ENCODE results near the gene BEST1.
"Not testable (repeated sequence)": the region's sequence is repeated elsewhere in the genome, so short reads cannot be mapped to it uniquely, and the experiment has no call there.

The BEST1 gene

GRCh38 chr11:61978703-61979661, 28.8 kb downstream of the BEST1 start:
- DNase-seq = no peak

DNA sequence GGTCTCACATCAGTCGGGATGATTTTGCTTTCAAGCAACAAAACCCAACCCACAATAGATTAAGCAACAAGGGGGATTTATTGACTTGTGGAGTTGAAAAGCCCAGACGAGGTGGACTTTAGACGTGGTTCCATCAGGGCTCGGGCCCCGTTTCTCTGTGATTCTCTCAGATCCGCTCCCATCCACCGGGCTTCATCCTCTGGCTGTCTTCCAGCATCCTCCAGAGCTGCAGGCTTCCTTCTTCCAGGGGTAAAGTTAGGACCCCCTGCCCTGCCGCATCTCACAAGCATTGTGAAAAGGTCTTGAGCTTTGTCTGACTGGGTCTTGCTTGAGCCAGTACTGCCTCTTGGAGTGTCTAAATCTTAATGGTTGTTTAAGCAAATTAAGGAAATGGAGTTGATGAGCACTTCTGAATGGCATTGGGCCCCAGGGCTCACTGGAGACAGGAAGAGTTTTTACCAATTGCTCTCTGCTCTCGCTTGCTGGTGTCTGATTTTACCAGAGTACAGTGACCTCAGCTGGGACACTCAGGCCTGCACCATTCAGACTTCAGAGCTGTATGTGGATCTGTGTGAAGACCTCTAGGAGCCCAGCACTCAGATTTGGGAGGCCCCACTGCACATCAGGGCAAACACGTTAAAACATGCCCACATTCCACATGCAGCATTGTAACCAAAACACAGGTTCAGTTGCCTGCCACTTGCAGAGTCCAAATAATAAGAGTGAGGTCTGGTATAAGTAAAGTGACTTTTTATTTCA, 30.8 kb downstream of the BEST1 start:
- DNase-seq = no peak

DNA sequence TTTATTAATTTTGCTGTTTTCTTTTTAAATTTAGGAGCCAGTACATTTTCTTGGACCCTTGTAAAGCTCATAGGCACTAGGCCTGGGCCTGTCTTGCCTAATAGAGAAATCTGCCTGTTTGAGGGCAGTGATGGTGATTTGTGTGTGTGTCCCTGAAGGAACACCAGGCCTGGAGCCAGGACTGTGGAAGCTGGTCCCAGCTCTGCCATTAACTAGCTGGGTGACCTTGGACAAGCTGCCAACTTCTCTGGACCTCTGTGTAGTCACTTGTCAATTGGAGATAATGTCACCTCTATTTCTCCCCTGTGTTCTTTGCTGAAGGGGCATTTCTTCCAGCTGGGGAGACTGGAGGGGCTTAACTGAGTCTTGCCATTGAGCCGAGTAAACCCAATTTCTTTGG, 33.3 kb downstream of the BEST1 start:
- no peak for DNase-seq

GRCh38 chr11:61985869-61986268, 35.7 kb downstream of the BEST1 start:
- no peak for DNase-seq

DNA sequence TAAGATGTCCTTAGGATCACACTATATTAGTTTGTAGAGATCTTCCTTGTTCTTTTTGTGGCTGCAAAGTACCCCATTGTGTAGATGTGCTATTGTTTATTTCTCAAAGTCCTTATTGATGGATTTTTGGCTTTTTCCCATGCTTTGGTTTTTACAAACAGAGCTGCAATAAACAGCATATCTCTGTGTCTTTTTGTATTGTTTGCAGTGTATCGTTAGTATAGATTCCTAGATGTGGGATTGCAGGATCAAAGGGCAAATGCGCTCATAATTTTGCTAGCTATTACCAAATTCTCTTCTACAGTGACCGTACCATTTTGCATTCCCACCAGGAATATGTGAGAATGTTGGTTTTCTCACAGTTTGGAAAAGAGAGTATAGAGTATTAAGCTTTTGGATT, 44.8 kb downstream of the BEST1 start:
- DNase-seq = no peak

DNA sequence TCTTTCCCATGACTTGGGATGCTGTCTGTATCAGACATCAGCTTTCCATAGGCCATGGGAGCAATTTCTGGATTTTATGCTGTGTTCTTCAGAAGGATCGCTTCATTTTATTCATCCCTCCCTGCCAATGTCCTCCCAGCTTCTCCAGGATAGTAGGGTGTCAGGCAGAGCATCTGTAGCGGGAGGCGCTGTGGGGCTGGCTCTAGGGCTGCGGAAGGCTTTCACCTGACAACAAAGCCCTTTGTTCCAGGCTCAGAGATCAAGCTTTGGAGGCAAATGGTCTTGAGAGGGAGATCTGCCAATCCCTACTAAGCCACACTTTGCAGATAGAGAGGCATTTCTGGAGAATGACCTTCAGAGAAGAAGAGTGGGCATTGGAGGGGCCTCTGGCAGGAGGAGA, 46.8 kb downstream of the BEST1 start:
- DNase-seq = no peak

DNA sequence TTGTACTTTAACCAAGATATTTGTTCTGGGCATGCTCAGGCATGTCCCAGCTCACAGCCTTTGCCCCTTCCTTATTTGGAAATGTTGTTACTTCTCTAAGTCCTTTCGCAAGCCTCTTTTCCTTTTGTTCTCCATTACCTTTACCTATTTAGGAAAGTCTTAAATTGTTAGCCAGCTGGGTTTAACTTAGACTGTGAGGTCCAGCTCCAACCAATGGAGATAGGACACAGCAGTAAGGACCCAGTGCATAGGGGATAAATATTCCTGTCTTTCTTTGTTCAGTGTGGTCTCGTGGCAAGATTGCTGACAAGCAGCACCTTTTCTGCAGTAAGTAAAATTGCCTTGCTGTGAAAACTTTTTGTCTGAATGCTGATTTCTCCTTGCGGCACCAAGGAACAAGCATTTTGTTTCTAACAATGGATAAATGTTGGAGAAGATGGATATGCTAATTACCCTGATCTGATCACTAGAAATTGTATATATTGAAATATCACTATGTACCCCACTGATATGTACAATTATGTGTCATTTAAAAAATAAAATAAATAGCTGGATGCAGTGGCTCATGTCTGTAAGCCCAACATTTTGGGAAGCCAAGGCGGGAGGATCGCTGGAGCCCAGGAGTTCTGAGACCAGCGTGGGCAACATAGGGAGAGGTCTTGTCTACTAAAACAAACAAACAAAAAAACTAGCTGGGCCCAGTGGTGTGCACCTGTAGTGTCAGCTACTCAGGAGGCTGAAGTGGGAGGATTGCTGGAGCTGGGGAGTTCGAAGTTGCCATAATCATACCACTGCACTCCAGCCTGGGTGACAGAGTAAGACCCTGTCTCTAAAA, 49.2 kb downstream of the BEST1 start:
- DNase-seq = no peak

- DNase-seq = no peak
These were observed 50.6 kb downstream of the BEST1 start for GRCh38 chr11:62000539-62001446.

GRCh38 chr11:62001450-62002191, 51.5 kb downstream of the BEST1 start:
- peak; percentile 30 for DNase-seq

- not testable (repeated sequence) for DNase-seq
These were observed 52.1 kb downstream of the BEST1 start for GRCh38 chr11:62002283-62002682.

GRCh38 chr11:62004473-62004872, 54.3 kb downstream of the BEST1 start:
- DNase-seq = no peak

DNA sequence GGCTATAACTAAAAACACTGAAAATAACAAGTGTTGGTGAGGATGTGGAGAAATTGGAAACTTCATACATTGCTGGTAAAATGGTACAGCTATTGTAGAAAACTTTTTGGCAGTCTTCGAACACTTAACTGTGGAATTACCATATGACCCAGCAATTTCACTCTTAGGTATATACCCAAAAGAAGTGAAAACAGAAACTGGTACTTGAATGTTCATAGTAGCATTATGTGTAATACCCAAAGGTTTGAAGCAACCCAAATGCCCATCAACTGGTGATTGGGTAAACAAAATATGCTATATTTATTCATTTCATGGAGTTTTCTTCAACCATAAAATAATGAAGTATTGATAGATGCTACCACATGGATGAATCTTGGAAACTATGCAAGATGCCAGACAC, 58.0 kb downstream of the BEST1 start:
- no peak for DNase-seq

DNA sequence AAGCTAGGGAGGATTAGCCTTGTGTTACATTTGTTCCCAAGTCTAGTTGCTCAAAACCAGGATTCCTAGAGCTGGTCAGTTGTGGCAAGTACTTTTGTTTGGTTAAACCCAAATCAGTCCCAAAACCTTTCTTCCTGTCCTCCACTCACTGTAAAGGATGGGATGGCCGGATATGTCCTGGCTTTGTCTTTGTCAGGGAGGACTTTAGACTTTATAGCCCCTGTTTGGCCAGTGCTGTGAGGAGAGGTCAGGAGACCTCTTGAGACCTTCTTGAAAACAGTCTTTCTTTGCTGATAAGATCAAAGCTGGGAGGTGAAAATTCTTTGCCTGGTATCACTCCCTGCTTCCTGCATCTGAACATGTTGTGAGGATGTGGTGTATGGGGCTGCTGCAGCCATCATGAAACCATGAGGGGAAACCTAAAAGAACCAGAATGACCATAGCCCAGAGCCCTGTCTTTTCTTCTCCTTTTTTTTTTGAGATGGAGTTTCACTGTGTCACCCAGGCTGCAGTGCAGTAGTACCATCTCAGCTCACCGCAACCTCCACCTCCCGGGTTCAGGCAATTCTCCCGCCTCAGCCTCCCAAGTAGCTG, 60.9 kb downstream of the BEST1 start:
- no peak for DNase-seq

DNA sequence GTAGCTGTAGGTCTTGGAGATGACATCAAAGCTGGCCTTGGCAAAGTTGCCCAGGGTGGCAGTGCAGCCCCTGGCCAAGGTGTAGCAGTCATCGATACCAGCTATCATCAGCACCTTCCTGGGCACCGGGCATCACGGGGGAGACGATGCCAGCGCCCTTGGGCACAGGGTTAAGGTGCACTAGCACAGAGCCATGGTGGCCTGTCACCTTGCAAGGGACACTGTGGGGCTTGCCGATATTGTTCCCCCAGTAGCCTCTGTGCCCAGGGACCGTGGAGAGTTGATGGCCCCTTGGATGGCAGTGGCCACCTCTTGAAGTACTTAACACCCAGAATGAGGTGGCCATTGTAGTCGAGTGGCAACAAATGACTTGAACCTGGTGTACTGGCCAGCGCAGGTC, 61.7 kb downstream of the BEST1 start:
- no peak for DNase-seq

GRCh38 chr11:62012451-62012831, 62.3 kb downstream of the BEST1 start:
- DNase-seq = no peak

DNA sequence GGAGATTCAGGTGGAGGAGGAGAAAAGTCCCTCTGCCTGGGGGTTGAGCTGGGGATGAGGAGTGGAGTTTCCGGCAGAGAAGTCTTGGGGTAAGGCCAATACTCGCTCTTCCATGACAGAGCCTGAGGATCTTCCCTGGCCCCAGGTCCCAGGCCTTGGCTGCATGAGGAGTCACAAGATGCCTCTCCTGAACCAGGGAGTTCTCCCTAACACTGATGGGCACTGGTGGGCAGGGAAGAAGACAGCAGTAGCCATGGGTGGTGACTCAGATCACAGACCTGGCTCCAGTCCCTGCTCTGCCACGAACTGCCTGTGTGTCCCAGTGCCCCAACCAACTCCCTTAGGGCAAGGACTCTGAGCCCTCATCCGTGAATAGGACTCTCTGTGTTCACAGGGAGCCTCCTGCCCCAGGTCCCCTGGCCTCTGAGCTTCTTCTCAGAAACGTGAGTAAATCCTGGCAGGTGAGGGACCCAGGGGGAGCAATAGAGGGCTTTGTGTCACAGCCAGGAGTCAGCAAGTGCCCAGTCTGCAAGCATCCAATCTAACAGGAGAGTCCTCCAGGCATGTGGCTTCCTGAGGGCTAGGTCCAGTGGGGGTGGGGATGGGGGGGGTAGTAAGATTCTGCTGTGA, 62.8 kb downstream of the BEST1 start:
- no peak for DNase-seq
